ENCODE data around the gene CYP19A1. TPM values are rescaled to one million over a fixed set of nuclear protein-coding genes. Genes with fewer than 3 reads are reported as not detected.
A peak's percentile ranks its signal among the peaks of the same experiment; 100 is the strongest.
"Not testable (repeated sequence)": the region's sequence is repeated elsewhere in the genome, so short reads cannot be mapped to it uniquely, and the experiment has no call there.

Gene CYP19A1
- total RNA-seq, 1 experiment from 2014 or later = 0.69 TPM

DNA sequence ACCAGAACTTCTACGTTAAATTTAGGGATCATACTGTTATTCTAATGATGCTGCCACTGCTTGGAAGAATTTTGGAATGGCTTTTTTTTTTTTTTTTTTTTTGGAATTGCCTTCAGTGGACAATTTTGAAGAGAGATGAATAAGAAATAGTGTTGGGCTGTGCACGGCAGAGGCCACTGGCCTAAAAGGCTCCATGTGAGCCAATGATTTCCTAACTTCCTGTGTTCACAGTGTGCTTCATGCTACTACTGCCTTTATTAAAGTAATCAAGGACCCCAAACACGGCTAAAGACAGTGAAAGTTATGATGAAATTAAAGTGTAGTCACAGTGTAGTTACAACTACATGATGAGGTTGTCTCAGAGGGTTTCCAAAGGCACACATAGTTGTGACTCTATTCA, 142.9 kb downstream of the CYP19A1 start:
- H3K36me3 ChIP-seq = no peaks in the 10 kb centered on the region
- H3K4me3 ChIP-seq = no peak overlapping the region
- DNase-seq = no peak
- H3K9me3 ChIP-seq = no peaks in the 10 kb centered on the region
- no peaks in the 10 kb centered on the region; the same call in 1 of the 2 replicates for H3K27me3 ChIP-seq

- Histone ChIP-seq H3K4me3 (no peak overlapping the region), H3K9me3 (no peaks in the 10 kb centered on the region), H3K36me3 (no peaks in the 10 kb centered on the region), H3K27me3 (no peaks in the 10 kb centered on the region; the same call in 1 of the 2 replicates)
- DNase-seq = no peak
Measured at GRCh38 chr15:51193979-51194378, 144.4 kb downstream of the CYP19A1 start.

GRCh38 chr15:51193526-51193925, 144.9 kb downstream of the CYP19A1 start:
- no peaks in the 10 kb centered on the region for H3K36me3 ChIP-seq
- no peaks in the 10 kb centered on the region for H3K9me3 ChIP-seq
- no peak overlapping the region for H3K4me3 ChIP-seq
- DNase-seq = no peak
- no peaks in the 10 kb centered on the region; the same call in 1 of the 2 replicates for H3K27me3 ChIP-seq

GRCh38 chr15:51192521-51193280, 145.7 kb downstream of the CYP19A1 start:
- H3K9me3 ChIP-seq = no peaks in the 10 kb centered on the region
- peak; percentile 87 for DNase-seq
- H3K4me3 ChIP-seq = no peak overlapping the region
- no peaks in the 10 kb centered on the region; the same call in 1 of the 2 replicates for H3K27me3 ChIP-seq
- no peaks in the 10 kb centered on the region for H3K36me3 ChIP-seq

DNA sequence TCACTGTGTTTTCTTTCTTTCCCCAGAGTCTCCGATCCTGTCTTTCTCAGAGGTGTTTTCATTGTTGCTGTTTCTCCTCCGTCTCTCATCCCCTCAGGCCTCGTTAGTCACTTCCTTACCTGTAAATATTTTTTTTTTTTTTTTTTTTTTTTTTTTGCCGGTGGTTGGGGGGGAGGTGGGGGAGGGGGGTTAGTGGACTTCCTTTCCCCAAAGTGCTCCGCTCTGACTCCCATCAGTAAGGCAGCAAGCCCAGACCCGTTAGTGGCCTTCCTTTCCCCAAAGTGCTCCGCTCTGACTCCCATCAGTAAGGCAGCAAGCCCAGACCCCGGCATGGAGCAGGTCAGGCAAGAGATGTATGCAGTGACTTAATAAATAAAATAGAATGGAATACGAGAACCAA, 146.6 kb downstream of the CYP19A1 start:
- Histone ChIP-seq H3K36me3 (no peaks in the 10 kb centered on the region), H3K4me3 (no peak overlapping the region), H3K27me3 (no peaks in the 10 kb centered on the region; the same call in 1 of the 2 replicates), H3K9me3 (no peaks in the 10 kb centered on the region)
- DNase-seq = no peak

DNA sequence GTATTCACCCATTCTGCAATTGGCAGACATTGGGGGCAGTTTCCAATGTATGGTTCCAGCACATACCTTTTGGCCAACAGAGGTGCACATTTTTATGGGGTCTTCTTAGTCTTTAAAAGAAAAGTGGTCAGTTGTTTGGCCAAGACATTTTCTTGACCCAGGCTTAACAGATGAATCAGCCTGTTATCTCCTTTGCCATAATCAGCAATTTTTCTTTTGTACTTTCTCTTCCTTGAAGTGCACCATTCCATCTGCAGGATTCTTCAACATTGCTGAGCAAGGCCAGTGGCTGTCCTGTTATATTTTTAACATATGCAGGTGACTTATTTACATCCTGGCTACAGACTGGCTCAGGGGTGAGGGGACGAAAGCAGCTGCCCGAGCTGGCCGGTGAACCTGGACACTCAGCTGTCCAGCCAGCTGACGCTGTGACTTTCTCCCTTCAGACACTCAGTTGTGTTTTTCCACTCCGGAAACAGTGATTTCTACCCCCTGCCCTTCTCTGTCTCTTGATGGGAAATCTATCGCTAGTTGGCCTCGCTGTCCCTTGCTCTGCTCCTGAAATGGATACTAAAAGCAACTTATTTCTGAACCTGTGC, 147.2 kb downstream of the CYP19A1 start:
- DNase-seq = no peak
- Histone ChIP-seq H3K9me3 (no peaks in the 10 kb centered on the region), H3K4me3 (no peak overlapping the region), H3K36me3 (no peaks in the 10 kb centered on the region), H3K27me3 (no peaks in the 10 kb centered on the region)

- Histone ChIP-seq H3K36me3 (no peaks in the 10 kb centered on the region), H3K4me3 (no peak overlapping the region), H3K9me3 (no peaks in the 10 kb centered on the region), H3K27me3 (no peaks in the 10 kb centered on the region)
- DNase-seq = no peak
Measured at GRCh38 chr15:51190424-51191068, 147.8 kb downstream of the CYP19A1 start.

- H3K4me3 ChIP-seq = no peak overlapping the region
- no peaks in the 10 kb centered on the region for H3K27me3 ChIP-seq
Measured at GRCh38 chr15:51189669-51190385, 148.6 kb downstream of the CYP19A1 start.

GRCh38 chr15:51188791-51189190, 149.6 kb downstream of the CYP19A1 start:
- H3K27me3 ChIP-seq, H3K36me3 ChIP-seq, DNase-seq: not testable (repeated sequence)

More at GRCh38 chr15:51189669-51190385, 148.6 kb downstream of the CYP19A1 start:
- no peak for DNase-seq
- no peaks in the 10 kb centered on the region for H3K9me3 ChIP-seq
- H3K36me3 ChIP-seq = no peaks in the 10 kb centered on the region

GRCh38 chr15:51186891-51187290, 151.5 kb downstream of the CYP19A1 start:
- Histone ChIP-seq H3K4me3 (no peak overlapping the region), H3K27me3 (no peaks in the 10 kb centered on the region), H3K36me3 (no peaks in the 10 kb centered on the region), H3K9me3 (no peaks in the 10 kb centered on the region)
- DNase-seq = no peak

More at GRCh38 chr15:51188791-51189190, 149.6 kb downstream of the CYP19A1 start:
- not testable (repeated sequence) for H3K9me3 ChIP-seq, H3K4me3 ChIP-seq

GRCh38 chr15:51186181-51186705, 152.2 kb downstream of the CYP19A1 start:
- Histone ChIP-seq H3K4me3 (no peak overlapping the region), H3K27me3 (no peaks in the 10 kb centered on the region), H3K9me3 (no peaks in the 10 kb centered on the region), H3K36me3 (no peaks in the 10 kb centered on the region)
- DNase-seq = no peak

GRCh38 chr15:51185213-51186159, 152.9 kb downstream of the CYP19A1 start:
- Histone ChIP-seq H3K9me3 (no peaks in the 10 kb centered on the region), H3K27me3 (no peaks in the 10 kb centered on the region), H3K36me3 (no peaks in the 10 kb centered on the region), H3K4me3 (no peak overlapping the region)
- no peak for DNase-seq

- H3K27me3 ChIP-seq = no peaks in the 10 kb centered on the region
- no peaks in the 10 kb centered on the region for H3K9me3 ChIP-seq
- H3K36me3 ChIP-seq = no peaks in the 10 kb centered on the region
- DNase-seq = no peak
- H3K4me3 ChIP-seq = no peak overlapping the region
Measured at GRCh38 chr15:51184627-51185026, 153.8 kb downstream of the CYP19A1 start.

DNA sequence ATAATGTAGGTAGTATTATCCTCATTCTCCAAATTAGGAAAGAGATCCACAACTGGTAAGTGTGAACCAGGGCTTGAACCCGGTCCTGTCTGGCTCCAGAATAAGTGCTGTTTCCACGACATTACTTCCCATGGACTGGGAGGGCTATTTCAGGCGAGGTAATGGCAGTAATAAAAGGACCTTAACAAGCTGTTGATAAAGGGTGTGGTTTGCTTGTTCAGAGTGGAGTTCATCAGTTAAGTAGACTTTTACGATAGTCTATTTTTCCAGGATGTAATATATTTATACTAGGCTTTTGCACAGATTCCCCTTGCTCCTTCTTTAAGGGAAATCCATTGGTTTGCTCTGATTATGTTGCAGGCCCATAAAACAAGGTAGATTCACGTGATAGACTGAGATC, 155.3 kb downstream of the CYP19A1 start:
- Histone ChIP-seq H3K27me3 (no peaks in the 10 kb centered on the region), H3K4me3 (no peak overlapping the region), H3K36me3 (no peaks in the 10 kb centered on the region), H3K9me3 (no peaks in the 10 kb centered on the region)
- DNase-seq = no peak

DNA sequence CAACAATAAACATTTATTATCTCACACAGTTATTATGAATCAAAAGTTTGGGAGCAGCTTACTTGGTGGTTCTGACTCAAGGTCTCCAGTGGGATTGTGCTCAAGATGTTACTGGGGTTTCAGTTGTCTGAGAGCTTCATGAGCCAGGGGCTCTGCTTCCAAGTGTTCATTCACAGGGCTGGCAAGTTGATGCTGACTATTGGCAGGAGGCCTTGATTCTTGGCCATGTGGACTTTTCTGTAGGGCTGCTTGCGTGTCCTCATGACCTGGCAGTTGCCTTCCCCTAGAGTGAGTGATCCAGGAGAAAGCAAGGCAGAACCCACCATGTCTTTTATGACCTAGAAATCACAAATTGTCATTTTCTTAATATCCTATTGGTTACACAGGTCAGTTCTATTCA, 156.5 kb downstream of the CYP19A1 start:
- Histone ChIP-seq H3K4me3 (no peak overlapping the region), H3K27me3 (no peaks in the 10 kb centered on the region), H3K9me3 (no peaks in the 10 kb centered on the region), H3K36me3 (no peaks in the 10 kb centered on the region)
- peak; percentile 33 for DNase-seq

- no peaks in the 10 kb centered on the region for H3K27me3 ChIP-seq
- H3K9me3 ChIP-seq = no peaks in the 10 kb centered on the region
- no peaks in the 10 kb centered on the region for H3K36me3 ChIP-seq
- H3K4me3 ChIP-seq = no peak overlapping the region
- no peak for DNase-seq
Measured at GRCh38 chr15:51181221-51181620, 157.2 kb downstream of the CYP19A1 start.

Measured in MG63 (cell line).